Activated CD4-positive, alpha-beta T cell treated with anti-CD3 and anti-CD28 coated beads, Interleukin-2, amount 10 ng/mL, durations not matched to agents 7 days and 5 days (primary cell): ENCODE data around the gene TPP2. TPM values are rescaled to one million over a fixed set of nuclear protein-coding genes. Genes with fewer than 3 reads are reported as not detected.
A peak's percentile ranks its signal among the peaks of the same experiment; 100 is the strongest.

Experiments
- CTCF ChIA-PET: fragments of 350-600 bp; sonication (Branson Sonifier 250); formaldehyde crosslinking; loops from one replicate; lab custom pipeline; 2021; ENCODE audit warnings: antibody characterized with exemption; lab: Charles Lee
- POLR2A ChIA-PET: fragments of 350-600 bp; sonication (Branson Sonifier 250); formaldehyde crosslinking; loops from one replicate; lab custom pipeline; 2021; ENCODE audit warnings: antibody characterized with exemption; lab: Charles Lee
- DNase-seq: peaks from one replicate; pipeline ENCODE4 v3.0.0-alpha.2; 2020
- H3K27ac Mint-ChIP-seq: one replicate; pipeline ENCODE4 v1.8.0; 2021; ENCODE audit warnings: mild to moderate bottlenecking, moderate library complexity, mixed read lengths
- H3K27me3 Mint-ChIP-seq: one replicate; pipeline ENCODE4 v1.8.0; 2021; ENCODE audit warnings: mixed read lengths
- H3K36me3 Mint-ChIP-seq: one replicate; pipeline ENCODE4 v1.8.0; 2021; ENCODE audit warnings: low read depth, mixed read lengths
- H3K4me1 Mint-ChIP-seq: one replicate; pipeline ENCODE4 v1.8.0; 2021; ENCODE audit warnings: mixed read lengths
- H3K4me3 Mint-ChIP-seq: one replicate; pipeline ENCODE4 v1.8.0; 2021; ENCODE audit warnings: mild to moderate bottlenecking, moderate library complexity, mixed read lengths
- H3K9me3 Mint-ChIP-seq: one replicate; pipeline ENCODE4 v1.8.0; 2021; ENCODE audit warnings: mixed read lengths
- total RNA-seq, 2 experiments: library from RNA; stranded (reverse); gene quantifications; one replicate each; pipeline ENCODE4 v1.2.3, GENCODE V29; 2021

TPP2 gene
- total RNA-seq, 2 experiments from 2014 or later: 95.9 to 115 TPM

DNA sequence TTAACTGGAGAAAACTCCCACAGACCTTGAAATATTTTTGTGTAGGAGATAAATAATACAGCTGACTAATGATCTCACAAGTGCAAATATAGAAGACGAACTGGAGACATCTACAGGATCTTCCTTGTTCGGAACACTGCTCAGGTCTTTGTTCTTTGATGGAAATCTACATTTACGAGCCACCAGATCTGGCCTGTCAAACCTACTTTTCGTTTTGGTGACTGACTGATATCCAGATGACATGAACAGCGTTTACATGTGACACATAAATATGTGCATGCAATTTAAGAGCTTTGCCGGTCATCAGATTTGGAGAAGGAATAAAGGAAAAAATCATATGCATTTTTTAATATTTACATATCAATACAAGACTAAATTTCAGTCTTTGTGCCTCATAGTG lies 24.5 kb upstream of the TPP2 start:
- ChIA-PET POLR2A (no interaction called here), CTCF (no interaction called here)
- H3K4me1 Mint-ChIP-seq: no peaks in the 10 kb centered on the region
- H3K27ac Mint-ChIP-seq: no peak overlapping the region
- no peak overlapping the region for H3K4me3 Mint-ChIP-seq
- peaks cover 34% of the 10 kb centered on the region for H3K27me3 Mint-ChIP-seq
- no peaks in the 10 kb centered on the region for H3K9me3 Mint-ChIP-seq
- no peak for DNase-seq
- H3K36me3 Mint-ChIP-seq: no peaks in the 10 kb centered on the region

DNA sequence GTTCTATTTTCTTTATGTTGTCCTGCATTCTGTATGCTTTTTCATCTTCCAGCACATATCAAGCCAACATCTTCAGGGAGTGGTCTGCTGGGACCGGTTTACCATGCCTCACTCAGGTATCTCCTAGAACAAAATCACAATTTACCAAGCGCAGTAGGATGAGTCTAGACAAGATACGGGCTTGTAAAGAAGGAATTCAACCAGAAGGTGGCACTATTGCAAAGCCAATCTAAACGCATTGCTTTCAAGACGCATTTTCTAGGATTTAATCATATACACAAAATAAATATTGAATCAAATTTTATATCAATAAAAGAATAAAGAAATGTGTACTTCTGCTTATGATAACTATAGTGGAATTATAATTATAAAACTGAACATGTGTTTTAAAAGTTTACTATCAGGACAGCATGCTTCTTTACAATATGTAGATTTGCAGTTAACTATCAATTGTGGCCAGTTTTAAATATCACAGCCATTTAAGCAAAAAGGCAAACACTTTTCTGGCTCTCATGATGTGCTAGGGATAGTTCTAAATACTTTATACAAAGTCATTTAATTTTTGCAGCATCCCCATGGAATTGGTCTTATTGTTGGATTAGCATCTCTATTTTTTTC lies 16.1 kb upstream of the TPP2 start:
- Mint-ChIP-seq H3K36me3 (no peaks in the 10 kb centered on the region), H3K27ac (no peak overlapping the region), H3K27me3 (peaks cover 17% of the 10 kb centered on the region), H3K4me1 (peaks cover 26% of the 10 kb centered on the region), H3K9me3 (no peaks in the 10 kb centered on the region), H3K4me3 (no peak overlapping the region)
- peak; percentile 70 for DNase-seq
- CTCF ChIA-PET: interaction anchor here (0.7 to 2.0 kb wide), 4 partner anchors 10 to 265 kb away, joined by 3 to 9 read pairs (median 4); partner anchors contain the start of gene ERCC5
- POLR2A ChIA-PET: no interaction called here

GRCh38 chr13:102582256-102582655 lies 14.5 kb upstream of the TPP2 start:
- DNase-seq: no peak
- Mint-ChIP-seq H3K9me3 (no peaks in the 10 kb centered on the region), H3K4me1 (peaks cover 26% of the 10 kb centered on the region), H3K4me3 (no peak overlapping the region), H3K36me3 (no peaks in the 10 kb centered on the region), H3K27me3 (peaks cover 17% of the 10 kb centered on the region), H3K27ac (peak overlapping the region; percentile 31)
- CTCF ChIA-PET: interaction anchor here (0.7 to 1.4 kb wide), 4 partner anchors 10 to 265 kb away, joined by 3 to 5 read pairs (median 3); partner anchors contain the start of genes ERCC5 and TPP2
- POLR2A ChIA-PET: interaction anchor here (0.6 kb wide), 1 partner anchor 288 kb away, joined by 4 read pairs; no protein-coding TSS in a partner anchor

- Mint-ChIP-seq H3K36me3 (no peaks in the 10 kb centered on the region), H3K4me1 (peaks cover 33% of the 10 kb centered on the region), H3K9me3 (no peaks in the 10 kb centered on the region), H3K4me3 (no peak overlapping the region), H3K27me3 (peaks cover 14% of the 10 kb centered on the region), H3K27ac (no peak overlapping the region)
- no peak for DNase-seq
- ChIA-PET CTCF (interaction anchor here (1.5 kb wide), 1 partner anchor 261 kb away, joined by 4 read pairs; the partner anchor contains the start of gene ERCC5), POLR2A (no interaction called here)
Measured at GRCh38 chr13:102584434-102584833, 12.4 kb upstream of the TPP2 start.

GRCh38 chr13:102586615-102587014 lies 10.2 kb upstream of the TPP2 start:
- H3K27me3 Mint-ChIP-seq: peaks cover 11% of the 10 kb centered on the region
- no peaks in the 10 kb centered on the region for H3K9me3 Mint-ChIP-seq
- DNase-seq: no peak
- ChIA-PET CTCF (no interaction called here), POLR2A (no interaction called here)
- H3K4me1 Mint-ChIP-seq: peaks cover 35% of the 10 kb centered on the region
- H3K4me3 Mint-ChIP-seq: no peak overlapping the region
- no peak overlapping the region for H3K27ac Mint-ChIP-seq
- no peaks in the 10 kb centered on the region for H3K36me3 Mint-ChIP-seq

- no peak overlapping the region for H3K27ac Mint-ChIP-seq
- DNase-seq: no peak
- CTCF ChIA-PET: no interaction called here
- peaks cover 11% of the 10 kb centered on the region for H3K27me3 Mint-ChIP-seq
- H3K4me1 Mint-ChIP-seq: peaks cover 32% of the 10 kb centered on the region
- H3K4me3 Mint-ChIP-seq: no peak overlapping the region
- H3K9me3 Mint-ChIP-seq: no peaks in the 10 kb centered on the region
- no peaks in the 10 kb centered on the region for H3K36me3 Mint-ChIP-seq
- POLR2A ChIA-PET: no interaction called here
Measured at GRCh38 chr13:102587916-102588315, 8.9 kb upstream of the TPP2 start.

DNA sequence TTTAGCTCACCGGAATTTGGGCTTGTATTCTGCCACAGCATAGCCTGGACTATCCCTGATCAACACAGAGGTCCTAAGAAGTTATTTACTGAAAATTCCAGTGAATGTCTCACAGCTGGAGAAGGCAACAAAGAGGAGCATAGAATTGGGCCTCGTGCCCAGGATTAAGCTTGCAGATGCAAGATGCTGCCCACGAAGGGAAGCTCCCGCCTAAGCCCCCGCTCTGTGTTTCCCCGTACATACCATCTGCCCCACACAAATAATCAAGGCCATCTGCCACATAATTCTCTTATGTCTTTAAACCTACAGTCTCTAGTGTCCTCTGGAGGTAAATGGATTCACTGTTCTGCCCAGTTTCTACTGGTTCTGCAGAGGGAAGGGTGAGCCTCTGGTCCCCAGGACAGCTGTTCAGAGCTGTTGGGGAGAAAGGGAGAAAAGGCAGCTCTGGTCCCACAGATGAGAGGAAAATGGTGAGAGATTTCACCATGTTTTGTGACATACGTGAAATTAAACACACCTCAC lies 7.4 kb upstream of the TPP2 start:
- Mint-ChIP-seq H3K4me1 (peaks cover 34% of the 10 kb centered on the region), H3K36me3 (no peaks in the 10 kb centered on the region), H3K4me3 (no peak overlapping the region), H3K9me3 (no peaks in the 10 kb centered on the region), H3K27ac (no peak overlapping the region), H3K27me3 (peaks cover 6% of the 10 kb centered on the region)
- DNase-seq: no peak
- CTCF ChIA-PET: interaction anchor here (1.0 to 1.3 kb wide), 4 partner anchors 10 to 260 kb away, joined by 3 to 5 read pairs (median 4); partner anchors contain the start of gene TEX30
- POLR2A ChIA-PET: no interaction called here

DNA sequence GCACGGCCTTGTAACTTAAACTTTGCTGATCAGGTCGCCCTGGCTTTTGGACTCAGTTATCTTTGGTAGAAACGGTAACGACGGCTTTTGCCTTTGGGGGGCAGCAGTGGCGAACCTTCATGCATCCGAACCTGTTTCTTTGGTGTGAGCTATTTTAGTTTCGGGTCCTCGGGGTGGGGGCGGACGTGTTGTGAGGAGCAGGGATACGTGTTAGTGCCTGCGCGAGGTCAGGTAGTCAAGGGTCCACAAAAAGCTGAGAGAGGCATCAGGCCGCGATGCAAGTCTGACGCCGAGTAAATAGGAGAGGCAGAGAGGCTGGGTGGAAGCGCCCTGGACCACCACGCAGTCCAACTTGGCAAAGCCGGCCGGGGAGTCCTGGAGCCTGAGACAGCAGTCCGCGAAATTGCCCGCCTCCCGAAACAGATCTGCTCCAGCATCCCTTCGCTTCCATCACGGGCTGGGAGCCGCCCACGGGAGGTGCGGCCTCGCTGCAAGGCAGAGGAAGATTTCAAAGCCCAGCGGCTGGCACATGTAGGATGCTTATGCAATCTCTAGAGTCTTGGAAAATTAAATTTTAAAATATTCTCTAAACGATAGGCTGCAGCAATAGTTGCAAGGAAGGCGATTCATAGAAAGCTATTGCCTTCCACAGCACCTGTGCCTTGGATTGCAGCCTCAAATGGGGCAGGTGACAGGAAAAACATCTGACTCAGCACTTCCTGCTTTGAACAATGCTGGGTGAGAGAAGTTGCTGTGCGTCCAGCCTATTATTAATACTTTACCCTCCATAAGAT lies 4.6 kb upstream of the TPP2 start:
- peak; percentile 88 for DNase-seq
- POLR2A ChIA-PET: interaction anchor here (1.5 to 1.6 kb wide), 2 partner anchors 181 to 253 kb away, joined by 4 to 8 read pairs; partner anchors contain the start of genes ERCC5 and TEX30
- Mint-ChIP-seq H3K36me3 (peaks cover 11% of the 10 kb centered on the region), H3K27ac (peak overlapping the region; percentile 97), H3K4me1 (peaks cover 46% of the 10 kb centered on the region), H3K27me3 (no peaks in the 10 kb centered on the region), H3K4me3 (peak overlapping the region; percentile 90), H3K9me3 (no peaks in the 10 kb centered on the region)
- CTCF ChIA-PET: interaction anchor here (0.7 to 2.0 kb wide), 9 partner anchors 10 to 256 kb away, joined by 3 to 9 read pairs (median 5); partner anchors contain the start of gene ERCC5

GRCh38 chr13:102593466-102593865 lies 3.3 kb upstream of the TPP2 start:
- H3K4me1 Mint-ChIP-seq: peaks cover 41% of the 10 kb centered on the region
- ChIA-PET POLR2A (no interaction called here), CTCF (interaction anchor here (1.2 to 4.0 kb wide), 2 partner anchors 132 to 254 kb away, joined by 3 to 22 read pairs; partner anchors contain the start of gene ERCC5)
- DNase-seq: no peak
- H3K9me3 Mint-ChIP-seq: no peaks in the 10 kb centered on the region
- H3K4me3 Mint-ChIP-seq: no peak overlapping the region
- H3K27ac Mint-ChIP-seq: peak overlapping the region; percentile 77
- H3K27me3 Mint-ChIP-seq: no peaks in the 10 kb centered on the region
- H3K36me3 Mint-ChIP-seq: peaks cover 18% of the 10 kb centered on the region

GRCh38 chr13:102597029-102597961 lies 509 bp downstream of the TPP2 start:
- Mint-ChIP-seq H3K27me3 (no peaks in the 10 kb centered on the region), H3K9me3 (no peaks in the 10 kb centered on the region), H3K4me1 (peaks cover 64% of the 10 kb centered on the region), H3K27ac (peak overlapping the region; percentile 100), H3K36me3 (peaks cover 40% of the 10 kb centered on the region), H3K4me3 (peak overlapping the region; percentile 95)
- ChIA-PET POLR2A (interaction anchor here (1.7 kb wide), 1 partner anchor 248 kb away, joined by 16 read pairs; the partner anchor contains the start of gene ERCC5), CTCF (interaction anchor here (0.6 to 4.0 kb wide), 7 partner anchors 9 to 250 kb away, joined by 3 to 22 read pairs (median 8); partner anchors contain the start of gene ERCC5)
- peak; percentile 17 for DNase-seq

DNA sequence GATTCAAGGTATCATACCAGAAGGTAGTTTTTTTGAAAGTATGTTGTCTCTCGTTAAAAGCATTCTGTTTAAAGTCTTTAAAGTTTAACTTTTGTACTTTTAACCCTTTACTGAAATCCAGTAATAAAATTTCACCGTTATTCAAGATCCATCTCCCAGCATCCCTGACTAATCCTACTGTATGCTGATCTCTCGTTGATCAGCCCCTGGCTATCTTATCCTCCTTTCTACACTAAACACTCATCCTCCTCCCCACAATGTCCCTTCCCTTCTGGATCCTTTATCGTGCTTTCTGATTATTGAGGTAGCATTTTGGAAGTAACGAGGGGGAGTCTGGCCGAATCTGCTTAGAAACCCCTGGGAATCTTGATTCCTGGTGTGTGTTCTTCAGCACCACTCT lies 1.3 kb downstream of the TPP2 start:
- Mint-ChIP-seq H3K4me3 (peak overlapping the region; percentile 95), H3K9me3 (no peaks in the 10 kb centered on the region), H3K27ac (peak overlapping the region; percentile 94), H3K4me1 (peaks cover 65% of the 10 kb centered on the region), H3K27me3 (no peaks in the 10 kb centered on the region), H3K36me3 (peaks cover 46% of the 10 kb centered on the region)
- ChIA-PET CTCF (interaction anchor here (0.6 to 4.0 kb wide), 4 partner anchors 8 to 248 kb away, joined by 3 to 20 read pairs (median 8); no protein-coding TSS in a partner anchor), POLR2A (no interaction called here)
- DNase-seq: no peak
